ENCODE data around the gene GALNT12. TPM values are rescaled to one million over a fixed set of nuclear protein-coding genes. Genes with fewer than 3 reads are reported as not detected.

Gene GALNT12
- total RNA-seq, 5 donors from 2014 or later (not counting 1 experiment from before 2014, with no cell fraction given): 9.5 to 11.7 (median 11.6) TPM

DNA sequence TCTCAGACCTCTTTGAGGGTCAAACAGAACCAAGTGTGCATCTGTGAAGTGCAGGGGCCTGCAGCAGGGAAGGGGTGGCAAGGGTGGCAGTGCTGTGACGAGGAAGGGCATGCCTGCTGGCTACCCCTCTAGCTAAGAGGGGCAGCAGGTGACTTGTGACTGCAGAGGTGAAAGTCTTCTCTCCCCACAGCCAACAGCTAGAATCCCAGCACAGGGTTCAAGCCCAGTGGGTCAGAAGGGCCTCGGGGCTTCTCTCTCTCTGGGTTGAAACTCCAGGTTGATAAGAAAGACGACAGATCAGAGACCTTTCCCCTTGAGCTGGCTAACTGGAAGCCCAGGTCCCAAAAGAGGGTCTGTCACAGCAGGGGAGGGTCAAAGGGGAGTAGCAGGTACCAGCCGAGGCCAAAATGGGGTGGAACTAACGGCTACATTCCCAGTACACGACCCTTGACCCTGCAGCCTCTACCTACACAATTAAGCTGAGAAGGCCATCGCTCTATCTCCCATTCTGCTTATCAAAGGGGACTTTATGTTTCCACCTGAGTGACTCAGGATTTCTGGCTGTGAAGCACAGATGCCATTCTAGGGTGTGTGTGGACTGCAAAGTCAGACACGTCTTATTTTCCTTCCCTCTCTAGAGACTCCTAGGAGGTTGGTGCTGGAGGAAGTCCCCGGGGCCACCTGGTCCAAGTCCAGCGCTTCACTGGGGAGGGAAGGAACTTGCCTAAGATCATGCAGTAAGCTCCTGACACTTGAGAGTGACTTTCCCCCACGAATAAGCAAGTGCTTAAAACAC lies 25.7 kb upstream of the GALNT12 start:
- H3K9me3 ChIP-seq: no peaks in the 10 kb centered on the region
- H3K27ac ChIP-seq (ENCODE audit: low read length): no peak overlapping the region
- ATAC-seq (replicated peaks in 1 of 4) (no peak), DNase-seq (no peak)
- no peaks in the 10 kb centered on the region for H3K27me3 ChIP-seq (replicated peaks in 1 of 2; ENCODE audit: control insufficient read depth in 2 of 2, extremely low read depth in 1 of 2, insufficient read depth in 2 of 2, low read length in 1 of 2)
- no peaks in the 10 kb centered on the region for H3K4me1 ChIP-seq (ENCODE audit: control insufficient read depth in 1 of 2, extremely low read depth in 1 of 2, insufficient read depth in 2 of 2, low read length in 2 of 2)
- no peaks in the 10 kb centered on the region for H3K9me3 Mint-ChIP-seq
- POLR2A ChIA-PET: no interaction called here
- no peak overlapping the region for H3K27ac Mint-ChIP-seq
- H3K4me1 Mint-ChIP-seq: no peaks in the 10 kb centered on the region
- H3K36me3 ChIP-seq (ENCODE audit: control insufficient read depth in 2 of 2, extremely low read depth in 1 of 2, insufficient read depth in 1 of 2, low read length in 1 of 2): peaks cover 4 to 10% of the 10 kb centered on the region in 2 donors
- 82% methylated on average over 4 of the region's 11 CpGs for WGBS (ENCODE audit: insufficient coverage)
- CTCF ChIA-PET: no interaction called here
- H3K4me3 Mint-ChIP-seq: no peak overlapping the region
- no peak overlapping the region for H3K4me3 ChIP-seq (ENCODE audit: control insufficient read depth in 1 of 2, extremely low read depth in 1 of 2, low read length in 1 of 2)
- H3K36me3 Mint-ChIP-seq: peaks cover 41% of the 10 kb centered on the region
- no peaks in the 10 kb centered on the region for H3K27me3 Mint-ChIP-seq

DNA sequence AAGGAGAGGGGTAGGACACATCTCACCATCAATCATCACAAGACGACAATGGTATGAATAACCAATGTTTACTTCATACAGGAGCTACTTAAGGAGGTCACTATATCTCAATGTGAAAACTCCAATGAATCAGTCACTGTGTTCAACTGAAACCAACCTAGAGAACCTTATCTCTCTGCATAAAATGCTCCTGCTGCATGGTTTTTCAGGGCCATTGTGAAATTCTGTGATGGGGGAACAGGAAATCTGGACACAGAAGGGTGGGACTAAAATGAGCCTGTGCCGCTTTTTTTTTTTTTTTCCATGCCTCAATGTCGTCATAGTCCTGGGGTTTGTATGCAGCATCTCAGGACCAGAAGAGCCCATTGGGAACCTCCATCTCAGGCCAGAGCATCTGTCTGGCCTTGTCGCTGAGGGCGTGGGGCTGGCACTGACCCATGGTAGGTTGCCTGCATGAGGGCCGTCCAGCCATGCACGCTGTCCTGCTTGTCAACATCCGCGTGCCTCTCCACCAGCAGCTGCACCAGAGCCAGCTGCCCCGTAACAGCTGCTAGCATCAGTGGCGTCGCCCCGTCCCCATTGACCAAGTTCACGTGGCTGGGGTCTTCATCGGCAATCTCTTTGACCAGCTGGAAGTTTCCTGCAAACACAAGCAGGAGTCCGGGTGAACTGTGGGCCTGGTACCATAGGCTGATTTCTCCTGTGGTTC lies 23.8 kb upstream of the GALNT12 start:
- Mint-ChIP-seq H3K27ac (no peak overlapping the region), H3K4me1 (no peaks in the 10 kb centered on the region), H3K4me3 (no peak overlapping the region), H3K9me3 (no peaks in the 10 kb centered on the region), H3K36me3 (peaks cover 25% of the 10 kb centered on the region), H3K27me3 (no peaks in the 10 kb centered on the region)
- no peaks in the 10 kb centered on the region for H3K9me3 ChIP-seq
- ATAC-seq (replicated peaks in 1 of 4) (no peak), DNase-seq (no peak)
- H3K4me1 ChIP-seq (ENCODE audit: control insufficient read depth in 1 of 2, extremely low read depth in 1 of 2, insufficient read depth in 2 of 2, low read length in 2 of 2): no peaks in the 10 kb centered on the region
- H3K27ac ChIP-seq (ENCODE audit: low read length): no peak overlapping the region
- no peak overlapping the region for H3K4me3 ChIP-seq (ENCODE audit: control insufficient read depth in 1 of 2, extremely low read depth in 1 of 2, low read length in 1 of 2)
- no peaks in the 10 kb centered on the region for H3K27me3 ChIP-seq (replicated peaks in 1 of 2; ENCODE audit: control insufficient read depth in 2 of 2, extremely low read depth in 1 of 2, insufficient read depth in 2 of 2, low read length in 1 of 2)
- CTCF ChIA-PET: interaction anchor here in 1 of 2 donors (0.7 kb wide), 1 partner anchor 9 kb away, joined by 3 read pairs; no protein-coding TSS in a partner anchor
- POLR2A ChIA-PET: interaction anchor here in 1 of 2 donors (0.6 kb wide), 1 partner anchor 1640 kb away, joined by 3 read pairs; no protein-coding TSS in a partner anchor
- 96% methylated on average over 15 of the region's 16 CpGs for WGBS (ENCODE audit: insufficient coverage)
- peaks cover 9 to 10% of the 10 kb centered on the region in 2 donors for H3K36me3 ChIP-seq (ENCODE audit: control insufficient read depth in 2 of 2, extremely low read depth in 1 of 2, insufficient read depth in 1 of 2, low read length in 1 of 2)

GRCh38 chr9:98784831-98785806 lies 22.4 kb upstream of the GALNT12 start:
- no peaks in the 10 kb centered on the region for H3K27me3 Mint-ChIP-seq
- no peak for ATAC-seq (replicated peaks in 1 of 4)

GRCh38 chr9:98786750-98787510 lies 20.5 kb upstream of the GALNT12 start:
- ChIA-PET POLR2A (no interaction called here), CTCF (no interaction called here)
- peaks cover 9 to 11% (median 10%) of the 10 kb centered on the region in 3 donors for H3K4me1 Mint-ChIP-seq
- peaks cover 11% of the 10 kb centered on the region for H3K36me3 Mint-ChIP-seq
- Histone ChIP-seq H3K4me1 (ENCODE audit: control insufficient read depth in 1 of 2, extremely low read depth in 1 of 2, insufficient read depth in 2 of 2, low read length in 2 of 2) (peaks cover 0 to 8% of the 10 kb centered on the region in 2 experiments), H3K27ac (ENCODE audit: low read length) (no peak overlapping the region), H3K36me3 (ENCODE audit: control insufficient read depth in 2 of 2, extremely low read depth in 1 of 2, insufficient read depth in 1 of 2, low read length in 1 of 2) (peaks cover 12 to 14% of the 10 kb centered on the region in 2 donors), H3K4me3 (ENCODE audit: control insufficient read depth in 1 of 2, extremely low read depth in 1 of 2, low read length in 1 of 2) (no peak overlapping the region), H3K27me3 (replicated peaks in 1 of 2; ENCODE audit: control insufficient read depth in 2 of 2, extremely low read depth in 1 of 2, insufficient read depth in 2 of 2, low read length in 1 of 2) (no peaks in the 10 kb centered on the region), H3K9me3 (no peaks in the 10 kb centered on the region)
- ATAC-seq (replicated peaks in 1 of 4): no peak
- no peaks in the 10 kb centered on the region for H3K9me3 Mint-ChIP-seq
- 95% methylated on average over 3 of the region's 4 CpGs for WGBS (ENCODE audit: insufficient coverage)
- DNase-seq: no peak
- H3K27ac Mint-ChIP-seq: no peak overlapping the region
- no peaks in the 10 kb centered on the region for H3K27me3 Mint-ChIP-seq
- no peak overlapping the region for H3K4me3 Mint-ChIP-seq

More at GRCh38 chr9:98784831-98785806, 22.4 kb upstream of the GALNT12 start:
- H3K27me3 ChIP-seq (replicated peaks in 1 of 2; ENCODE audit: control insufficient read depth in 2 of 2, extremely low read depth in 1 of 2, insufficient read depth in 2 of 2, low read length in 1 of 2): no peaks in the 10 kb centered on the region
- ChIA-PET POLR2A (no interaction called here), CTCF (interaction anchor here (0.7 kb wide), 2 partner anchors 508 to 590 kb away, joined by 3 read pairs; no protein-coding TSS in a partner anchor)
- WGBS (ENCODE audit: insufficient coverage): 87% methylated on average over 6 of the region's 11 CpGs
- Mint-ChIP-seq H3K4me1 (no peaks in the 10 kb centered on the region), H3K27ac (no peak overlapping the region), H3K36me3 (peaks cover 21% of the 10 kb centered on the region), H3K9me3 (no peaks in the 10 kb centered on the region), H3K4me3 (no peak overlapping the region)
- H3K27ac ChIP-seq (ENCODE audit: low read length): no peak overlapping the region
- peaks cover 12 to 17% of the 10 kb centered on the region in 2 donors for H3K36me3 ChIP-seq (ENCODE audit: control insufficient read depth in 2 of 2, extremely low read depth in 1 of 2, insufficient read depth in 1 of 2, low read length in 1 of 2)
- H3K4me1 ChIP-seq (ENCODE audit: control insufficient read depth in 1 of 2, extremely low read depth in 1 of 2, insufficient read depth in 2 of 2, low read length in 2 of 2): no peaks in the 10 kb centered on the region
- no peak for DNase-seq
- no peaks in the 10 kb centered on the region for H3K9me3 ChIP-seq
- no peak overlapping the region for H3K4me3 ChIP-seq (ENCODE audit: control insufficient read depth in 1 of 2, extremely low read depth in 1 of 2, low read length in 1 of 2)

DNA sequence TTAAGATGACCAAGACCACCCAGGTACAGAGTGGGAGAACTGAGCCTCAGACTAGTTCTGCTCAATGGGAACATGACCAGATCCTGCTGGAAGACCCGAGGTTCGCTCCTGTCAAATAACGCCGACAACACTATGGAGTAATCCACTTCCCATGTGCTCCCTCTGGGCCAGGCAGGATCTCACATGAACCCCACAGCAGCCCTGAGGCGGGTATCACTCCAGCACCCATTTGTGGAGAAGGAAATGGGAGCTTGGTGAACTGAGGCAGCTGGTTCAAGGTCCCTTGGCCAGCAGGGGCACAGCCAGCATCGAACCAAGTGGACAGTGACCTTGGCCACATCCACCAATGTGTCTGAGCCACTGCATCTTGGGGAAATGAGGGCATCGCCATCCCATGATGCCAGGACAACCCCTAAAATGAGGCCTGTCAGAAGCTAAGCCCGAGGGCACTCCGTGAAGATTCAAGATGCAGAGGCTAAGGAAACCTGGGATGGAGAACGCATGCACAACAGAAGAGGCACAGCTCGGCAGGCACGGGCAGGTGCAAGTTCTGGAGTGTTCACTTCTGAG lies 19.6 kb upstream of the GALNT12 start:
- Histone ChIP-seq H3K9me3 (no peaks in the 10 kb centered on the region), H3K27me3 (replicated peaks in 1 of 2; ENCODE audit: control insufficient read depth in 2 of 2, extremely low read depth in 1 of 2, insufficient read depth in 2 of 2, low read length in 1 of 2) (no peaks in the 10 kb centered on the region), H3K36me3 (ENCODE audit: control insufficient read depth in 2 of 2, extremely low read depth in 1 of 2, insufficient read depth in 1 of 2, low read length in 1 of 2) (peaks cover 9 to 12% of the 10 kb centered on the region in 2 donors), H3K4me3 (ENCODE audit: control insufficient read depth in 1 of 2, extremely low read depth in 1 of 2, low read length in 1 of 2) (no peak overlapping the region), H3K4me1 (ENCODE audit: control insufficient read depth in 1 of 2, extremely low read depth in 1 of 2, insufficient read depth in 2 of 2, low read length in 2 of 2) (peaks cover 0 to 8% of the 10 kb centered on the region in 2 experiments), H3K27ac (ENCODE audit: low read length) (no peak overlapping the region)
- 93% methylated on average over 8 of the region's 12 CpGs for WGBS (ENCODE audit: insufficient coverage)
- ATAC-seq (replicated peaks in 1 of 4) (no peak), DNase-seq (no peak)
- peaks cover 14 to 20% (median 18%) of the 10 kb centered on the region in 3 donors for H3K4me1 Mint-ChIP-seq
- H3K4me3 Mint-ChIP-seq: no peak overlapping the region
- ChIA-PET CTCF (no interaction called here), POLR2A (no interaction called here)
- no peak overlapping the region for H3K27ac Mint-ChIP-seq
- H3K36me3 Mint-ChIP-seq: peaks cover 4% of the 10 kb centered on the region
- H3K27me3 Mint-ChIP-seq: no peaks in the 10 kb centered on the region
- H3K9me3 Mint-ChIP-seq: no peaks in the 10 kb centered on the region
